ENCODE data around the gene SUSD2.
"Not testable (repeated sequence)": the region's sequence is repeated elsewhere in the genome, so short reads cannot be mapped to it uniquely, and the experiment has no call there.

SUSD2 gene

GRCh38 chr22:24214467-24215285 is 33.4 kb downstream of the SUSD2 start:
- DNase-seq (ENCODE audit: low read depth in 2 of 2) = no peak

DNA sequence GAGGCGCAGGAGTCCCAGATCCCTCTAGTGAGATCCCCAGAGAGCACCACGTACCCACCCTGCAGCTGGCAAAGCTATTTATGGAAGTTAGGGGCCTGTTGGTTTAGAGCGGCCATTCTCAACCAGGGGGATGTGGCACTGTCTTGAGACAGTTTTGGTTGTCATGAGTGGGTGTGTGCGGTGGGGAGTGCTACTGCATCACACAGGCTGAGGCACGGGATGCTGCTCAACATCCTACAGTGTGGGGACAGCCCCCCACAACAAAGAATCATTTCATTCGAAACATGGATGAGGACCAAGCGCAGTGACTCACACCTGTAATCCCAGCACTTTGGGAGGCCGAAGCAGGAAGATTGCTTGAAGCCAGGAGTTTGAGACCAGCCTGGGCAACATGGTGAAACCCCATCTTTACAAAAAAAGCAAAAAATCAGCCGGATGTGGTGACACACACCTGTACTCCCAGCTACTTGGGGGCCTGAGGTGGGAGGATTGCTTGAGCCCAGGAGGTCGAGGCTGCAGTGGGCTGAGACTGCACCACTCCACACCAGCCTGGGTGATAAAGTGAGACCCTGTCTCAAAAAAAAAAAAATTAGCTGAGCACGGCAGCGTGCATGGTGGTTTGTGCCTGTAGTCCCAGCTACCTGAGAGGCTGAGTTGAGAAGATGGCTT is 35.4 kb downstream of the SUSD2 start:
- DNase-seq (ENCODE audit: low read depth in 2 of 2) = no peak

DNA sequence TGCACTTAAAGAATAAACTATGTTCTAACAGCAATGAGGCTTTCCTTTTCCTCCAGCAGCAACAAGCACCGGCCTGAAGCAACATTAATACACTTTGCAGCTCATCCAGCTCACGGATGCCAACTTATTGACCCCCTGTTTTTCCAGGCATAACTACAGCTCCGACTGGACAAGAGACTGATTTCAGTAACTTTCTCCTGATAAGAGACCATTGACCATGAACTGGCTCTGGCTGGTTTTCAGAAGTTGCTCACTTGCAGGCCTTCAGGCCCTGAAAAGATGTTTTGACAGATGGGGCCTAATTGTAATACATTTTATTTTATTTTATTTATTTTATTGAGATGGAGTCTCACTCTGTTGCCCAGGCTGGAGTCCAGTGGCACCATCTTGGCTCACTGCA is 36.1 kb downstream of the SUSD2 start:
- no peak for DNase-seq (ENCODE audit: low read depth in 2 of 2)

GRCh38 chr22:24219750-24220149 is 38.5 kb downstream of the SUSD2 start:
- DNase-seq (ENCODE audit: low read depth in 2 of 2) = no peak

DNA sequence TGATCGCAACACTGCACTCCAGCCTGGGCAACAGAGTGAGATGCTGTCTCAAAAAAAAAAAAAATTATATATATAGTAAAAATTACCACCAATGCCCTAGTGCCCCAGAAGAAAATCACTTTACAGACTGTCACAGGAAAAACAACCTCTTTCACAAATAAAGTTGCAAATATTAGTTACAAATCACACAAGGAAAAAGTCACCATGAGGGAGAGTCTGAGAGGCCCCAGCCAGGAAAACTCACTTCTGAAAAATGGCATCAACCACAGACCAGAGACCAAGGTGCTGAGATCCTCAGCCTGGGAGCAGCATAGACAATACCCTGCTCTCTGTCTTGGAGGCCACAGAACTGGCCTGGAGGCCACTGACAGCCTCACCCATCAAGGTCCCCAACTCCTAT is 43.2 kb downstream of the SUSD2 start:
- DNase-seq (ENCODE audit: low read depth in 2 of 2) = no peak

DNA sequence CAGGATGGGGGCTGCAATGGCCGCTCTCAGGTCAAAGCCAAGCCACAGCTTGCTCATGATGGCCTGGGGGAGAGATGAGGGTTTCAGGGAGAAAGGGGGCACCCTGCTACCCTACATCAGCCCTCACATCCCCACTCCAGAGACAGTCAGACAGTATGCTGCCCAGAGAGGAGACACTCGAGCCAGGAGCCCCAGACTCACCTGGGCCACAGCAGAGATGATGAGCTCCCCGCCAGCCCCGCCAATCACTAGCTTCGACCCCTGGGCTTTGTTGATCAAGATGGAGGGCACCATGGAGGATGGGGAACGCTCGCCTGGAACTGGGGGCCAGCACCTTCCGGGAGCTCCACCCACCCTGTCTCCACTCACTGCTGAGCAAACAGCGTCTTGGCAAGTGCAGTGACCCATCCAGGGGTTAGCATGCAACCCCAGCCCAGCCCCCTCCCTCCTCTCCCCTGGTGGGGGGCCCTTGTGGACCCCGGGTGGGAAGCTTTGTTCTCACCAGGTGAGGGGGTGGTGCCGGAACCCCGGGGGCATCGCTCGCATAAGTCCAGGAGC is 43.8 kb downstream of the SUSD2 start:
- DNase-seq (ENCODE audit: low read depth in 2 of 2) = no peak

DNA sequence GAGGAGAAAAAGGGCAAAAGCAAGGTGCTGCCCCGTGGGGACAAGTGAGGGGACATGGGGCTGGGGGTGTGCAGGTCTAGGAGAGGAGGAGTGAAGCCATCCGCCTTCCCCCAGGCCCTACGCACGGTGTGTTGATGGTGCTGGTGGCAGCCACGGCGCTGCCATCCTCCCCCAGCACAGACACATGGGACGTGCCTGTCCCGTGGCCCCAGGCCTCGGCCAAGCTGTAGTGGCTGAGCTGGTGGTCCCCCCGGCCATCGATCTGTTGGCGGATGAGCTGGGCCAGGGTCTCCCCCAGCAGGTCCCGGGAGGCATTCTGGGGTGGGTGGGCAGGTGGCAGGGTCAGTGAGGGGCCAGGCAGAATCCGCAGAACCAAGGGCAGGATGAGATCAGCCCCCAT is 44.7 kb downstream of the SUSD2 start:
- no peak for DNase-seq (ENCODE audit: low read depth in 2 of 2)

DNA sequence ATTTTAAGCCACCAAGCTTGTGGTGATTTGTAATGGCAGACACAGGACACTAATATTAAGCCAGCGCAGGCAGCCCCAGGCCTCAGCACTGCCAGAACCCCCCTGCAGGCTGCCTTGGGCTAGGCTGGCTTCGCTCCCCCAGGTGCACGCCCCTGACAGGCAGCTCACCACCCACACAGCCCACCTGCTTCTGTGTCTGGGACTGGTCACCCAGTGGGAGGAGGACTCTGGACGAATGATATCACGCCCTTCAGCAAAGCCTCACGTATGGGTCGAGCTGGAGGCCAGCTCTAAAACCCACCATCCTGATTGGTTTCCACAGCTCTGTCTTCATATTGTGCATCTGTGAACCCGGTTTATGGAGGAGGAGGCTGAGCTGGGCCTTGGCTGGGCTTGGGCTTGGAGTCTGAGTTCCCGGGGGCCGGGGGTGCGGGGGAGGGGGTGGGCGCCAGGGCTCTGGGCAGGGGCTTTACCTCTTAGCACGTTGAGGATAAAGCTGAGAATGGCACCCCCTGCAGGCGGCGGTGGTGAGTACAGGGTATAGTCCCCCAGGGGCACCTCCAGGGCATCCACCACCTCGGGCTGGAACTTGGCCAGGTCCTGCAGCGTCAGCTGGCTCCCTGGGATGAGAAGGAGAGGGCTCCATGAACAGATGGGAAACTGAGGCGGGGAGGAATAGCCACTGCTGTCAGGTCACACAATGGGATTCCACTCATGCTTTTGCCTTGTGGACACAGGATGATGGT is 49.8 kb downstream of the SUSD2 start:
- peak; percentile 55 to 59 for DNase-seq (ENCODE audit: low read depth in 2 of 2)

- no peak for DNase-seq (ENCODE audit: low read depth in 2 of 2)
These were observed 50.4 kb downstream of the SUSD2 start for GRCh38 chr22:24231706-24232105.

- DNase-seq (ENCODE audit: low read depth in 2 of 2) = no peak
These were observed 50.8 kb downstream of the SUSD2 start for GRCh38 chr22:24232124-24232523.

- no peak for DNase-seq (ENCODE audit: low read depth in 2 of 2)
These were observed 51.4 kb downstream of the SUSD2 start for GRCh38 chr22:24232725-24233124.

DNA sequence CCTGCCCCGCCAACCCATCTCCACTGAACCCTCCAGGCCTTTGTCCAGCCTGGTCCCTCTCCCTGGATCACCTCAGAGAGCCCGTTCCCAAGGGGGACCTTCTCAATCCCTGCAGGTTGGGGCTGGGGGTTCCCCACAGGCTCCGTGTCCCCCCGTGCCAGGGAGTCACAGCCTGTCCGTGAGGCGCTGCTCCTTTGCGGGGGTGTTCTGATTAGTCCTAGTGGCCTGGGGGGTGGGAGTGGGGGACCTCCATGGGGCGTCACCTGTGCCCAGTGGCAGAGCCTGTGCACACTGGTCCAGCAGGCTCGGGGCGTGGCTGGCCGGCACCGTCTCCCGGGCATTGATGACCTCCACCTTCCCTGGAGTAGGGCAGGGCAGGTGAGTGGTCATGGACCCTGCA is 51.9 kb downstream of the SUSD2 start:
- DNase-seq (ENCODE audit: low read depth in 2 of 2) = no peak

GRCh38 chr22:24233816-24234215 is 52.5 kb downstream of the SUSD2 start:
- DNase-seq (ENCODE audit: low read depth in 2 of 2) = no peak

- DNase-seq (ENCODE audit: low read depth in 2 of 2) = no peak
These were observed 54.0 kb downstream of the SUSD2 start for GRCh38 chr22:24235315-24235714.

GRCh38 chr22:24236656-24237055 is 55.4 kb downstream of the SUSD2 start:
- DNase-seq (ENCODE audit: low read depth in 2 of 2) = no peak

DNA sequence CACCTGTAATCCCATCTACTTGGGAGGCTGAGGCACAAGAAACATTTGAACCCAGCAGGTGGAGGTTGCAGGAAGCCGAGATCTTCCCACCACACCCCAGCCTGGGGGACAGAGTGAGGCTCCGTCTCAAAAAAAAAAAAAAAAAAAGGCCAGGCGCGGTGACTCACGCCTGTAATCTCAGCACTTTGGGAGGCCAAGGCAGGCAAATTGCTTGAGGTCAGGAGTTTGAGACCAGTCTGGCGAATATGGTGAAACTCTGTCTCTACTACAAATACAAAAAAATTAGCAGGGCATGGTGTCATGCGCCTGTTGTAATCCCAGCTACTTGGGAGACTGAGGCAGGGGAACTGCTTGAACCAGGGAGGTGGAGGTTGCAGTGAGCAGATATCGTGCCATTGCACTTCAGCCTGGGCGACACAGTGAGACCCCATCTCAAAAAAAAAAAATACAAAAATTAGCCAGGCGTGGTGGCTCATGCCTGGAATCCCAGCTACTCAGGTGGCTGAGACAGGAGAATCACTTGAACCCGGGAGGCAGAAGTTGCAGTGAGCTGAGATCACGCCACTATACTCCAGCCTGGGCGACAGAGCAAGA is 56.9 kb downstream of the SUSD2 start:
- DNase-seq (ENCODE audit: low read depth in 2 of 2) = not testable (repeated sequence)
